ENCODE measurements around the gene ATG101.
A peak's percentile ranks its signal among the peaks of the same experiment; 100 is the strongest.

The ATG101 gene

GRCh38 chr12:52079576-52080402 is 10.0 kb downstream of the ATG101 start, which contains the start of gene SMIM41:
Gene SMIM41 (plus strand): TSS chr12:52079704. CDS start chr12:52079780, 76 bp downstream.
- no peak within 1 kb of the TSS for H3K27ac Mint-ChIP-seq
- no peak for TF ChIP-seq CTCF (IDR thresholded peaks at IDR 0.05)

GRCh38 chr12:52080403-52081251 is 10.8 kb downstream of the ATG101 start:
- Mint-ChIP-seq H3K9me3 (no peaks in the 10 kb centered on the region), H3K4me3 (peak overlapping the region; percentile 18), H3K4me1 (peaks cover 53% of the 10 kb centered on the region), H3K27ac (no peak overlapping the region), H3K27me3 (ENCODE audit: low read depth, poor library complexity) (peaks cover 18% of the 10 kb centered on the region), H3K36me3 (ENCODE audit: low read depth) (peaks cover 26% of the 10 kb centered on the region)
- no peak for DNase-seq
- TF ChIP-seq CTCF (IDR thresholded peaks at IDR 0.05) = no peak

More at GRCh38 chr12:52079576-52080402, 10.0 kb downstream of the ATG101 start, which contains the start of gene SMIM41:
- no peak for DNase-seq
- Mint-ChIP-seq H3K9me3 (no peaks in the 10 kb centered on the region), H3K27me3 (ENCODE audit: low read depth, poor library complexity) (peaks cover 17% of the 10 kb centered on the region), H3K4me3 (peak within 1 kb of the TSS; percentile 28), H3K4me1 (peaks cover 54% of the 10 kb centered on the region), H3K36me3 (ENCODE audit: low read depth) (peaks cover 30% of the 10 kb centered on the region)

DNA sequence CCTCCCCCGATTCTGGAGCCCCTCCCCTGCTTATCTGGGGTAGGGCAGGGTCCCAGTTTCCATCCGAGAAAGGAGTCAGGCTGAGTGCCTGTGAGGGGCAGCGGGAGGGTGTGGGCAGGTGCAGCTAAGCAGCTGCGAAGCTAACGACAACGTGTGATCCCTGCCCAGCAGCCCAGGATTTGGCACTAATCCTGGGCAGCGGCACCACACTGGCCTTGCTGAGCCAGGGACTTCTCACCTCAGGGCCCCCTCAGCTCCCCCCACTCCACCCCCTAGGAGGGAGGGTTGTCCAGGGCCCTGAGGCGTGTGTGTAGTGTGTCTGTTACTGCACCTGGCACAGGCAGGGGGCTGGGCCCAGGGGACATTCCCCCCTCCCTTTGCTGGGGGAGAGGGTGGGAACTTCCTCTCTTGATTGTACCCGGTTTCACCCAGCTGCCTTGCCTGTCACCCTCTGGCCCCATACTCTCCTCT is 11.5 kb downstream of the ATG101 start:
- H3K27me3 Mint-ChIP-seq (ENCODE audit: low read depth, poor library complexity) = peaks cover 18% of the 10 kb centered on the region
- no peak for TF ChIP-seq CTCF (IDR thresholded peaks at IDR 0.05)
- peaks cover 58% of the 10 kb centered on the region for H3K4me1 Mint-ChIP-seq
- no peak for DNase-seq
- peaks cover 20% of the 10 kb centered on the region for H3K36me3 Mint-ChIP-seq (ENCODE audit: low read depth)
- no peaks in the 10 kb centered on the region for H3K9me3 Mint-ChIP-seq
- H3K27ac Mint-ChIP-seq = peak overlapping the region; percentile 90
- H3K4me3 Mint-ChIP-seq = peak overlapping the region; percentile 71

GRCh38 chr12:52082026-52082668 is 12.4 kb downstream of the ATG101 start:
- Mint-ChIP-seq H3K27ac (peak overlapping the region; percentile 90), H3K36me3 (ENCODE audit: low read depth) (peaks cover 12% of the 10 kb centered on the region), H3K9me3 (no peaks in the 10 kb centered on the region), H3K27me3 (ENCODE audit: low read depth, poor library complexity) (peaks cover 17% of the 10 kb centered on the region), H3K4me3 (peak overlapping the region; percentile 71), H3K4me1 (peaks cover 66% of the 10 kb centered on the region)
- DNase-seq = peak; percentile 59
- no peak for TF ChIP-seq CTCF (IDR thresholded peaks at IDR 0.05)

- H3K4me1 Mint-ChIP-seq = peaks cover 70% of the 10 kb centered on the region
- H3K4me3 Mint-ChIP-seq = no peak overlapping the region
- peaks cover 7% of the 10 kb centered on the region for H3K36me3 Mint-ChIP-seq (ENCODE audit: low read depth)
- no peak overlapping the region for H3K27ac Mint-ChIP-seq
- peaks cover 22% of the 10 kb centered on the region for H3K27me3 Mint-ChIP-seq (ENCODE audit: low read depth, poor library complexity)
- no peak for DNase-seq
- no peak for TF ChIP-seq CTCF (IDR thresholded peaks at IDR 0.05)
- H3K9me3 Mint-ChIP-seq = no peaks in the 10 kb centered on the region
Measured at GRCh38 chr12:52082669-52082987, 12.8 kb downstream of the ATG101 start.
